AG10803 (cell line): ENCODE measurements around the gene CILP.
"Not testable (repeated sequence)": the region's sequence is repeated elsewhere in the genome, so short reads cannot be mapped to it uniquely, and the experiment has no call there.

Experiments
- DNase-seq: peaks from one replicate; pipeline ENCODE4 v3.0.0; 2010; ENCODE audit warnings: low read depth
- H3K4me3 ChIP-seq: 2 replicates; pipeline ENCODE4 v1.5.1; 2011; ENCODE audit warnings: mild to moderate bottlenecking, low read length, control low read depth
- TF ChIP-seq, protein P1 (sequence below): conservative IDR thresholded peaks from 2 replicates; pipeline ENCODE4 v1.5.1; 2011; ENCODE audit warnings: mild to moderate bottlenecking, low read length, control low read depth, inconsistent platforms

Gene CILP

DNA sequence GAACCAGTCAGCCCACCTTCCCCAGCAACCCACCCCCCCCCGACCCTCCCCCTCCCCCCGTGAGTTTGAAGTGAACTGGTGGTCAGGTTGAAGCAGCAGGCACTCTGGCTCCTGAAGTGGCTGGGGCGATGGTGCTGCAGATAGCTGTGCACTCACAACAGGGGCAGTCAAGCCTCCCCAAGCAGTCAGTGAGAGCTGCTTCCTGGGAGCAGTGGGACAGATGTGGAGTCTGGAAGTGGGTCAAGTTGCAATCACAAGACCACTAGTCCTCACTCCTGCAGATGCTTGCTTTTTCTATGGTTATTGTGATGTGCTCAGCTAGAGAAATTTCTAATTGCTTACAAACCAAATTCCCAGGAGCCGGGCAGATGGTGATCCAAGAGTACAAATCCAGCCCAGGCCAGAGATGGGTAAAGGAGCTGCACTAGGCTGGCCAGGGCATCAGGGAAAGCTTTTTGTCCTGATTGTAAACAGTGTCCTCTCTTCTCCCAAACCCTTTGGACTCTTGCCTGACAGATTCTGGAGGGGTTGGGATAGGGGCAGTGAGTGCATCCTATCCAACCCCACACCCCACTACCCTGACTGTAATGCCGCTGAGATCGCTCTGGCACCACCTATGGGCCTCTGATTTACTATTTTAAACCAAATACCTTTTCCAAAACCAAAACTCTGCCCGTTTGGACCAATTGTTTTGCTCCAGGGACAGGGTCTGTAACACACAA is 16.3 kb downstream of the CILP start:
- DNase-seq = peak; percentile 48
- H3K4me3 ChIP-seq = no peak overlapping the region
- TF ChIP-seq, protein P1, sequence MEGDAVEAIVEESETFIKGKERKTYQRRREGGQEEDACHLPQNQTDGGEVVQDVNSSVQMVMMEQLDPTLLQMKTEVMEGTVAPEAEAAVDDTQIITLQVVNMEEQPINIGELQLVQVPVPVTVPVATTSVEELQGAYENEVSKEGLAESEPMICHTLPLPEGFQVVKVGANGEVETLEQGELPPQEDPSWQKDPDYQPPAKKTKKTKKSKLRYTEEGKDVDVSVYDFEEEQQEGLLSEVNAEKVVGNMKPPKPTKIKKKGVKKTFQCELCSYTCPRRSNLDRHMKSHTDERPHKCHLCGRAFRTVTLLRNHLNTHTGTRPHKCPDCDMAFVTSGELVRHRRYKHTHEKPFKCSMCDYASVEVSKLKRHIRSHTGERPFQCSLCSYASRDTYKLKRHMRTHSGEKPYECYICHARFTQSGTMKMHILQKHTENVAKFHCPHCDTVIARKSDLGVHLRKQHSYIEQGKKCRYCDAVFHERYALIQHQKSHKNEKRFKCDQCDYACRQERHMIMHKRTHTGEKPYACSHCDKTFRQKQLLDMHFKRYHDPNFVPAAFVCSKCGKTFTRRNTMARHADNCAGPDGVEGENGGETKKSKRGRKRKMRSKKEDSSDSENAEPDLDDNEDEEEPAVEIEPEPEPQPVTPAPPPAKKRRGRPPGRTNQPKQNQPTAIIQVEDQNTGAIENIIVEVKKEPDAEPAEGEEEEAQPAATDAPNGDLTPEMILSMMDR = no peak

DNA sequence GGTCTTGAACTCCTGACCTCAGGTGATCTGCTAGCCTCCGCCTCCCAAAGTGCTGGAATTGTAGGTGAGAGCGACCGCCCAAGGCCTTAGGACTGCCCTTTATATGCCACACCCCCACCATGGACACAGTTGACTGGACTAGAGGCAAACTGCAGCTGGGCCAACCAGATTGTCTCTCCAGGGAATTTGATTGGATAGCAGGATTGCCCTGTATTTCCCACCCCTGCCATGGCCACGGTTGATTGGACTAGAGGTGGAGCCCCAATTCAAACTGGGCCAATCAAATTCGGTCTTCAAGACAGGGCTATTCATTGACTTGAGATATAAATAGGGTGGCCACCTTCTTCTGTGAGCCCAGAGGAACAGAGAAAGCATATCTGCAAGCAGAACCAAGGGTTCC is 19.3 kb downstream of the CILP start:
- no peak overlapping the region for H3K4me3 ChIP-seq
- peak; percentile 15 for DNase-seq
- TF ChIP-seq, protein P1 = no peak

DNA sequence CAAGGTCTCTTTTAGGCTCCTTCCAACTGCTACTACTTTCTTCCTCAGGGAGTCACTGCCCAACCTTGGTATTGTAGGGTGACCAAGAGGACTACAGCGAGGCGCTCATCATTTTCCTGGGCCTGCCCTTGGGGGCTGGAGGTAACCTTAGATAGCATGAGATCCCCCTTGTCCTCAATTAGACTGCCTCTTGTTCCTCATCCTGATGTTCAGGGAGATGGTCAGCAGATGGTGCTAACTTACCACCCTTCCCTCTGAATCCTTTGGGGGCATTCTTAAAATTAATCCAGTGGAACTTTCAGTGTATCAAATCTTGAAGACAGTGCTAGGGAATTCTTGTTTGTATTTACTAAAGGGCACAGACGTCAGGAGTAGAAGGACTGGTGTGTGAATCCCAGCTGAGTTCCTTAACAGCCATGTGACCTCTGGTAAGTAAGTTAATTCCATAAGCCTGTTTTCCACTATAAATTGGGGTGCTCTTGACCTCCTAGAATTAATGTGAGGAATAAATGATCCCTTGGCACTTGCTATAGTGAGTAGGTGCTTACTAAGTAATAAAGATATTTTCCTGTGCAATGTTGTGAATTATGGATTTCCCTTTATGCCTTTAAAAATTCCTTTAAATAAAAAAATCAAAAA is 22.1 kb downstream of the CILP start:
- H3K4me3 ChIP-seq = no peak overlapping the region
- peak; percentile 56 for DNase-seq
- TF ChIP-seq, protein P1 = peak; percentile 96

DNA sequence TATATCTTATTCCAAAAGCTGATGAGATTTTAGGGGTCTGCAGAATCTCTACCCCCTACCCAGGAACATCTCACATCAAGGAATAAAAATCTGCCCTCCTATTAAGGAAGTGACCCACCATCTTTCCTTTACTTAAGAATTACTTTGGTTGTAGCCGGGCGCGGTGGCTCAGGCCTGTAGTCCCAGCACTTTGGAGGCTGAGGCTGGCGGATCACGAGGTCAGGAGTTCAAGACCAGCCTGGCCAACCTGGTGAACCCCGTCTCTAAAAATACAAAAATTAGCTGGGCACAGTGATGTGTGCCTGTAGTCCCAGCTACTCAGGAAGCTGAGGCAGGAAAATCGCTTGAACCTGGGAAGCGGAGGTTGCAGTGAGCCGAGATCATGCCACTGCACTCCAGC is 22.8 kb downstream of the CILP start:
- H3K4me3 ChIP-seq, DNase-seq: not testable (repeated sequence)

DNA sequence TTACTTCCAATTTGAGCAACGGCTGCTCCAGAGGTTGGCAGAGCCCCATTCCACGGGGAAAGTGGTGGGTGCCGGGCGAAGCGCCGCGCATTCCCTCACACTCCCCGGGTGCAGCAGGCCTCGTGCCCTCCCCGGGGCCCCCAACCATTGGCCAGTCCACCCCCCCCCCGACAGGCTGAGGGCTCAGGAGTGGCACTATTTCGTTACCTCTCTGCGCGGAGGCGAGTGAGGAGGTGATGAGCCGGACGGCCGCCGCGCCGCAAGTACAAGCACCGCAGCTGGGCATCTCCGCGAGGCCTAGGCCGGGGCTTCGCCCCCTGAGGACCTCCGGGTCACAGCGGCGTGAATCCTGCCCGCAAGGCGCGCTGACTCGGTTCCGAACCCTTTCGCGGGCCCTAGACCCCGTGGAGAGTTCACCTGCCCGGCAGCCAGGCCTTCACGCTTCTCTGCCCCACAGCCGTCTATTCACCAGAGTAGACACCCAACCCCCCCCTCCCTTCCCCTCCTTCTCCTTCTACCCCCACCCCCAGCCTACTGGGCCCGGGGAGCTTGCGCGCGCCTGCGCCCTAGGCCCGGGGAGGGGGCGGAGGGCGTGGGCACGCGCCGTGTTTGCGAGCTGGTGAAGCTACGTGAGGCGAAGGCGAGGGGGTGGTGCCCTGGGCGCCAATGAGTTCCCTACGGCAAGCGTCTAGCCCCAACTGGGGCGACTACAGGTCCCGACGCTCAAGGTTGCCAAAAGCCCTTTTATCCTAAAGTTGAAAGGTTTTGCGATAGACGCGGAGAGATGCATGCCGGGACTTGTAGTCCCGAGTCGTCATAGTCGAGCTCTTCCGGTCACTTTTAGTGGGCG is 26.2 kb downstream of the CILP start, which contains the start of gene CLPX:
Gene CLPX, minus strand, starts transcription at position 475 of the 850 bp plus-strand sequence. Its CDS starts 189 bp downstream, at position 286.
- TF ChIP-seq, protein P1 = no peak
- H3K4me3 ChIP-seq = peak within 1 kb of the TSS; percentile 92
- DNase-seq = peak; percentile 92

DNA sequence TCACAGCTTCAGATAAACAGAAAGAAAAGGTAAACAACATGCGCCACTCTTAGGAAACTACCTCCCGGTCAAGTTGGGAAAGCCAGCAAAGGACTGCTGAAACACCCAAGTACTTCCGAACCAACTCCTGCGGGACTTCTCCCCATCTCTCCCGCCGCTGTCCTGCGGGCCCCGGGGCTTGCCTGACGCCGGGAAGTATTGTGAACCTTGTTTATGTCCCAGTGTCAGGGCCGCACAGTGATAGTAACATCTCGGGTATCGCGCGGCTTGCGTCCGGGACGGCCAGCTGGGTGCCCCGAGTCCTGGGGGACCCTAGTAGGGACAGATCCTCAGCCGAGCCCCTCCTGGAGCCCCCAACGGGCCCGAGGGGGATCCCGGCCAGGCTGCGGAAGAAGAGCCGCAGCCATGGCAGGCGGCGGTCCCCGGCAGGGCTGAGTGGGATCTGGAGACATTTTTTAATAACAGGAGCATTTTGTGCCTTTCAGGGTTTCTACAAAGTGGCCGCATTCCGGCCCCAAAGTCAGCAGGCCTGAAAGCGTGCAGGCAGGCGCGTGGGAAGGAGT is 26.9 kb downstream of the CILP start:
- H3K4me3 ChIP-seq = peak overlapping the region; percentile 92
- peak; percentile 56 for DNase-seq
- TF ChIP-seq, protein P1 = no peak

DNA sequence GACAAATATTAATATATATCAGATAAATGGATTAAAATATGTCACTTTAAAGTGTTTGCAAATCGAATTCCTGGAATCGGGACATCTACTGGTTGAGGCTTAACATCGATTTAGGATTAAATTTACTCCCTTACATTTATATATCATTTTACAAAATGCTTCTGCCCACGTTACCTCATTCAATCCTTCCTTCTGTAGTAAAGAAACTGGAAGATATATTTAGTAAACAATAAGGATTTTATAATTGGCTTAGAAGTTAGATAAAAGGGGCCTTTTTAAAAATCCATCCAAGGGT is 27.5 kb downstream of the CILP start:
- TF ChIP-seq, protein P1 = 0 out of 2 replicates have a peak, but pooled peaks have one; percentile 5
- no peak for DNase-seq
- peak overlapping the region; percentile 92 for H3K4me3 ChIP-seq
